ENCODE data around the gene BTBD17.

GRCh38 chr17:74367206-74367605, 5.5 kb upstream of the BTBD17 start, which contains the start of gene GPR142:
- no peak for TF ChIP-seq CTCF (IDR thresholded peaks at IDR 0.05)
- TF ChIP-seq POLR2A (IDR thresholded peaks at IDR 0.05) = no peak

Data from body of pancreas (tissue), 4 donors.